Fibroblast of upper back skin (primary cell): ENCODE data around the gene CELA1.
"Not testable (repeated sequence)": the region's sequence is repeated elsewhere in the genome, so short reads cannot be mapped to it uniquely, and the experiment has no call there.

ENCODE experiments used
- DNase-seq: peaks from one replicate; pipeline ENCODE4 v3.0.0-alpha.2; 2013

CELA1 gene

DNA sequence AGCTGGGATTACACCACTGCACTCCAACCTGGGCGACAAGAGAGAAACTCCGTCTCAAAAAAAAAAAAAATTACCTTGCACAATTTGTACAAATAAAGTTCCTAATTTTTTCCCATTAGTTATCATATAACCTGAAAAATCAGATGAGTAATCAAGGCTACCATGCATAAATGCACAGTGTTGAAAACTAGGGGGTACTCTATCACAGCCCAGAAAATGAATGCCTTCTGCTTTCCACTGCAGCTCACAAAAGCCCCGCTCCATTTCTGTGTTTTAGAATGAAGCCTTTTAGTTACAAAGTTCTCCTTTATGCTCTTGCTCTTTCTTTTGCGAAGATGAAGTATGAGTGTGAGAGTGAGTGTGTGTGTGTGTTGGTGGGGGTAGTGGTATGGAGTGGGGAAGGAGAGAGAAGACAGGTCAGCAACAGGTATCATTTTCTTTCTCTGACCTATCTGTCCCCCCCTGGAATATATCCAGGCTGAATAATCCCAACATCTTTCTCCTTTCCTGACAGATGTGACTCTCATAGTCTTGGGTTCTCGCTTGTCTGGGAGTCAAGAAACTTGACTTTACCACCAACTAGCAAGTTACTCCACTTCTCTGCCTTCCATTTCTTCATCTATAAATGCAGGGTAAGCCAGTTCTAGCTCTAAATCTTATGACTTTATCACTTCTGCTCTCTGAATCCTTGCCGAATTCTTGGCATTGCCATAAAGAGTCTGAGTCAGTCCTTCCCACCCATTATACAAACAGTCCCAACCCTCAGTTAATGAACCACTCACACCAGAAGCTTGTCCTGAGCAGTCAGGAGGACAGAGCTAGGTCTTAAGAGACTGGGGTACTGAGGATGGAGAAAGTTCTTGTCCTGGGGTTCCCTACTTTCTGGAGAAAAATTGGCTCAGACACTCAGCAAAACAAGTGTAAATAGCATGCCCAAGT, 38.6 kb downstream of the CELA1 start:
- peak; percentile 73 for DNase-seq

DNA sequence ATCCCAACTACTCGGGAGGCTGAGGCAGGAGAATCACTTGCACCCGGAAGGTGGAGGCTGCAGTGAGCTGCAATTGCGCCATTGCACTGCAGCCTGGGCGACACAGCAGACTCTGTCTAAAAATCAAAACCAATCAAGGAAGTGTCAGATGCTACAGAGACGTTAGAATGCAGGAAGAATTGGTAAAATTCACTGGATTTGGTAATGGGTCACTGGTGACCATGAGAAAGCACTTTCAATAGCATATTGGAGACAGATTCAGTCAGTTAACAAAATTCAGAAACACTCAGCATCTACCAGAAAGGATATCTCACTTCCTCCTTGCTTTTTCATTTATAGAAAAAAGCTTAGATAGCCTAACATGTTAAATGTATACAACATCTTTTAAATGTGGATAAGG, 40.0 kb downstream of the CELA1 start:
- no peak for DNase-seq

DNA sequence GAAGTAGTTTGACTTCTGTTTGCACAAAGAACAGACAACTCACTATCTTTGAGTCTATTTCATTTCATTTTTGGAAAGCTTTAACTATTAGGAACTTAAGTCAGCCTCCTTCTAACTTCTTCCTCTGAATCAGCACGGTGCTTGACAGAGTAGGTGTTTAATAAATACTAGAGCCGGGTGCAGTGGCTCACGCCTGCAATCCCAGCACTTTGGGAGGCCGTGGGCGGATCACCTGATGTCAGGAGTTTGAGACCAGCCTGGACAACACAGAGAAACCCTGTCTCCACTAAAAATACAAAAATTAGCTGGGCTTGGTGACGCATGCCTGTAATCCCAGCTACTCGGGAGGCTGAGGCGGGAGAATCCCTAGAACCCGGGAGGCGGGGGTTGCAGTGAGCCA, 45.7 kb downstream of the CELA1 start:
- DNase-seq: not testable (repeated sequence)

DNA sequence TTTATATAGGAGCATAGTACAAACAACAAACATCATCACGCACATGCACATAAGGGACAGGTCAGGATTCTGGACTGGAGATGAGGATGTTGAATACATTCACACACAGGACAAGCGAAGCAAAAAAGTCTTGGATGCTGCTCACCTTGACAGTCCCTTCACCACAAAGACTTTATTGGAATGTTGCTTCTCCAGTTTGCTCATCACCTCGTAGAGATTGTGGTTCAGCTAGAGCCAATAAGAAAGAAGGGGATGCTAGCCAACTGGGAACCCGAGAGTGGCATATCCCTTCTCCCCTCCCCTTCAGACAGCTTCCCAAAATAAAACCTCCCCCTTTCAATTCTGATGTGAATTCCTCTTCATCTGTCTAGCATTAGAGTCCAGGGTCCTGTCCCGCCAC, 50.8 kb downstream of the CELA1 start:
- no peak for DNase-seq

DNA sequence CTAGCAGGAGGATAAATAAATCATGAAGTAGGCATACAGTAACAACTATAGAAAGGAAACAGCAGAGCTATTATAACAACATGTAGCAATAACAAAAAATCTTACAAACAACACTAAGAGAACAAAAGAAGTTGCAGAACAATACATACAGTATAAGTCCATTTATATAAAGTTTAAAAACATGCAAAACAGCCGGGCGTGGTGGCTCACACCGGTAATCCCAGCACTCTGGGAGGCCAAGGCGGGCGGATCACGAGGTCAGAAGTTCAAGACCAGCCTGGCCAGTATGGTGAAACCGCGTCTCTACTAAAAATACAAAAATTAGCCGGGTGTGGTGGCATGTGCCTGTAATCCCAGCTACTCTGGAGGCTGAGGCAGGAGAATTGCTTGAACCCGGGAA, 52.4 kb downstream of the CELA1 start:
- not testable (repeated sequence) for DNase-seq

DNA sequence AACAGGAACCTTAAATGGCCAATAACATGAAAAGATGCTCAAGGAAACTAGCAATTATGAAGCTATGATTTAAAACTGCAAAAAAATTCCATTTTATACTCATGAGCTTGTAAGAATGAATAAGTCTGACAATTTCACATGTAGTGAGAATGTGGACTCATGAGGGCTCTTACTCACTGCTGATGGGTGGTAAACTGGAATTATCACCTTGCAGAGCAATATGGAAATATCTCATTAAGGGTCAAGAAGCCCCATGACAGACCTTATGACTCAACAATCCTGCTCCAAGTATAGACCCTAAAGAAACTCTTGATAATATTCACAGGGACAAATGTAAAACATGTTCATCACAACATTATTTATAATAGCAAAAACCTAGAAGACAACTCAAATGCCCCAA, 52.8 kb downstream of the CELA1 start:
- DNase-seq: peak; percentile 9

DNA sequence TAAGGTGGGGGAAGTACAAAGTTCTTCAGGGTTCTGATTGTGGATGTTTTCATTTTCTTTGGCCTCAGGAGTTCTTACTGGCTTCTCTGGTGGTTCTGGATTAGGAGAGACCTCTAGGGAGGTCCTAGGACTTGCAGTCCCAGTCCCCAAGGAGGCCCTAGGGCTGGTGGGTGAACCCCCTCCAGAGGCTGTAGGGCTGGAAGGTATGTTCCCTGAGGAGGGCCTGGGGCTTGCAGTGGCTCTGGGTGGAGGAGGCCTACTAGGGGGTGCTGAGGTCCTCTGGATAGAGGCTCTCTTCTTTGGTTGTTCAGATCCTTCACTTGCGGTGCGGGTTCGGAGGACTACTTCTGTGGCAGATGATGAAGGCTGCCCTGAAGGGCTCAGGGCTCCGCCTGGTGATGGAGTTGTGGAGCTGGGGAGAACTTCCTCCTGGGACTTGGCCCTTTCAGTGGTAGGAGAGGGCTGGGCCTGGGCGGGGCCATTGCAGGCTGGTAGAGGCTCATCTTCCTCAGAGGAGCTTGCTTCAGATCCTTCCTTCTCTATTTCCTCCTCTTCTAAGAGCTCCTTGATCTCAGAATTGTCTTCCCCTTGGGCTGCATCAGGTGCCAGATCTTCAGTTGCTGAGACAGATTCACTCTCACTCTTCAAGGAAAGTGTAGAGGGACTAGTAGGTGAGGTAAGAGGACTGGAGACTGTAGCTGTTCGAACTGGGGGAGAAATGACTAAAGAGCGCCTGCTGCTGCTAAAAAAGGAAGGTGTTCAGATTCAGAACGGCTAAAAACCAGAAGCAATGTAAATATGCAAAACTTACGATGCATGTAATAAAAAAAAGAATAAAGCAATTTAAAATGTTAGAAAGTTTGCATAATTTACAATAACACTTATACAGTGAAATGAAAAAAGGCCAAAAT, 54.6 kb downstream of the CELA1 start:
- DNase-seq: not testable (repeated sequence)

DNA sequence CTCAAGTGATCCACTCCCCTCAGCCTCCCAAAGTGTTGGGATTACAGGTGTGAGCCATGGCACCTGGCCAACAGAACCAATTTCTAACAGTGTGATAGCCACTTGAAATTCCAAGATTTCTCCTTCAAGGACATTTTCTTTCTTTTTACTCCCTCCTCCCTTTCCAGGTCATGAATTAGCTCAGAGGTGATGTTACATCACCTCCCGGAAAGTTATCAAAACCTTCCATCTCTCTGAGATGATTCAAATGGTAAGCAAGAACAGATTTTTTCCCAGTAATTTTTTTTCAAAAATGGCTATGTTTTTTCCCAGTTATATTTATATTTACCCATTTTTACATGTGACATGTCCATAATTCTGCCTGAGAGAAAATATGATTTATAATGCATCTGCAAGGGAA, 60.6 kb downstream of the CELA1 start:
- DNase-seq: no peak

DNA sequence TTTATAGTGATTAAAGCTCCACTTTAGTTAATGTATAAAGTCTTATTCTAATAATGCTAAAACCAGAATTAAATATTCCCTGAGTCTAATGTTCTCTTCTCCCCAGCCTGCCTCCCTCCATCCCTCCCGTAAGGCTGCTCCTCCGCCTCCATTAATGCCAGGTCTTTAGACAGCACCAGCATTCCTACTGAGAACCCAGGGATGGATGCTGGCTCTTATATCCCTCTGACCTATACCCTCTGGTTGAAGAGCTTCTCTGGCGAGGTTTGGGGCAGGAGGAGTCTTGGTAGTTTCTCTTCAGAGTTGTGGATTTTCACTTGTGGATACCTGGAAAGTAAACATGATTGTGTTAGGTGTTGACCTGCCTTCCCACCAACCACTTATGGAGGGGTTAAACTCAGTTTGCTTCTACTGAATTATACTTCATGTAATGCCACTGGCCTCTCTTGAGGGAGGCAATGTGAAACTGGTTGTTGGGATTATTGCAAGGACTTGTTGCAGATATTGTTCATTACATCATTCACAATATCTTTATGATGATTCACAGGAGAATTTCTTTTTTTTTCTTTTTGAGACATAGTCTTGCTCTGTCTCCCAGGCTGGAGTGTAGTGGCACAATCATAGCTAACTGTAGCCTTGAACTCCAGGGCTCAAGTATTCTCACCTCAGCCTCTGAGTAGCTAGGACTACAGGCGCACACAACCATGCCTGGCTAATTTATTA, 65.1 kb downstream of the CELA1 start:
- DNase-seq: peak; percentile 64
